ENCODE measurements around the gene LCN10.
A peak's percentile ranks its signal among the peaks of the same experiment; 100 is the strongest.
"Not testable (repeated sequence)": the region's sequence is repeated elsewhere in the genome, so short reads cannot be mapped to it uniquely, and the experiment has no call there.

Gene LCN10

GRCh38 chr9:136713550-136713949, 29.2 kb downstream of the LCN10 start:
- Histone ChIP-seq H3K27me3 (no peaks in the 10 kb centered on the region), H3K4me3 (ENCODE audit: low read depth, low read length) (peak overlapping the region; percentile 83), H3K4me1 (peaks cover 13% of the 10 kb centered on the region), H3K36me3 (peaks cover 17% of the 10 kb centered on the region), H3K9me3 (no peaks in the 10 kb centered on the region)
- no peak for TF ChIP-seq CTCF (IDR thresholded peaks at IDR 0.05; ENCODE audit: low read depth, low read length)
- peak; percentile 72 for DNase-seq

- Histone ChIP-seq H3K27me3 (no peaks in the 10 kb centered on the region), H3K4me1 (peaks cover 13% of the 10 kb centered on the region), H3K9me3 (no peaks in the 10 kb centered on the region), H3K4me3 (ENCODE audit: low read depth, low read length) (peak overlapping the region; percentile 83), H3K36me3 (peaks cover 17% of the 10 kb centered on the region)
- TF ChIP-seq CTCF (IDR thresholded peaks at IDR 0.05; ENCODE audit: low read depth, low read length), result no peak
- no peak for DNase-seq
Measured at GRCh38 chr9:136712690-136713544, 29.8 kb downstream of the LCN10 start.

- H3K4me3 ChIP-seq (ENCODE audit: low read depth, low read length), result peak within 1 kb of the TSS; percentile 83
- peaks cover 17% of the 10 kb centered on the region for H3K36me3 ChIP-seq
Measured at GRCh38 chr9:136711751-136712689, 30.7 kb downstream of the LCN10 start, which contains the start of gene DIPK1B. Gene DIPK1B, plus strand, starts transcription at chr9:136712572. Its CDS starts 94 bp downstream, at chr9:136712666.

GRCh38 chr9:136711219-136711648, 31.5 kb downstream of the LCN10 start:
- not testable (repeated sequence) for H3K4me3 ChIP-seq (ENCODE audit: low read depth, low read length); DNase-seq

More at GRCh38 chr9:136711751-136712689, 30.7 kb downstream of the LCN10 start, which contains the start of gene DIPK1B:
- no peaks in the 10 kb centered on the region for H3K9me3 ChIP-seq
- peaks cover 13% of the 10 kb centered on the region for H3K4me1 ChIP-seq
- H3K27me3 ChIP-seq, result no peaks in the 10 kb centered on the region
- peak; percentile 67 for DNase-seq
- no peak for TF ChIP-seq CTCF (IDR thresholded peaks at IDR 0.05; ENCODE audit: low read depth, low read length)

GRCh38 chr9:136710543-136710942, 32.2 kb downstream of the LCN10 start:
- Histone ChIP-seq H3K4me1 (peaks cover 13% of the 10 kb centered on the region), H3K27me3 (no peaks in the 10 kb centered on the region), H3K9me3 (no peaks in the 10 kb centered on the region), H3K36me3 (peaks cover 13% of the 10 kb centered on the region), H3K4me3 (ENCODE audit: low read depth, low read length) (no peak overlapping the region)
- DNase-seq, result no peak
- TF ChIP-seq CTCF (IDR thresholded peaks at IDR 0.05; ENCODE audit: low read depth, low read length), result no peak

More at GRCh38 chr9:136711219-136711648, 31.5 kb downstream of the LCN10 start:
- H3K9me3 ChIP-seq, H3K27me3 ChIP-seq: not testable (repeated sequence)
- Histone ChIP-seq H3K36me3 (peaks cover 17% of the 10 kb centered on the region), H3K4me1 (peaks cover 13% of the 10 kb centered on the region)

GRCh38 chr9:136709454-136710109, 33.2 kb downstream of the LCN10 start:
- peaks cover 11% of the 10 kb centered on the region for H3K4me1 ChIP-seq
- no peak overlapping the region for H3K4me3 ChIP-seq (ENCODE audit: low read depth, low read length)
- DNase-seq, result no peak
- H3K27me3 ChIP-seq, result no peaks in the 10 kb centered on the region
- H3K36me3 ChIP-seq, result peaks cover 8% of the 10 kb centered on the region
- no peak for TF ChIP-seq CTCF (IDR thresholded peaks at IDR 0.05; ENCODE audit: low read depth, low read length)
- no peaks in the 10 kb centered on the region for H3K9me3 ChIP-seq

Measured in BE2C (cell line).